ENCODE data around the gene ZNF618.

The ZNF618 gene

GRCh38 chr9:114048533-114049415 is 172.7 kb downstream of the ZNF618 start:
- no peak for DNase-seq

- no peak for DNase-seq
Measured at GRCh38 chr9:114049441-114050225, 173.5 kb downstream of the ZNF618 start.

DNA sequence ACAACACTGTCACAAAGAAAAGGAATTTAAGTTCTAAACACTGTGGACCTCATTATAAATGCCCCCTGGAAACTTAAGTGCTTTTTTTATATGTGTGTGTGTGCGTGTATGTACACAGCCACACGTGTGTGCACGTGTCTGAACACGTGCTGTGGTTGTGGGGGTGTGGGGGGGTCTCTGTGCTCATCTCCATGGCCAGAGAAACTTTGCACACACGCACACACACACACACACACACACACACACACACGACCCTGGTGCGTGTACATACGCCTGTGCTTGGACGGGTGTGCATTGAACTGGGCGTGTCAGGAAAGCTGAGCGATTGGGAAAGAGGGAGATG is 174.1 kb downstream of the ZNF618 start:
- no peak for DNase-seq

DNA sequence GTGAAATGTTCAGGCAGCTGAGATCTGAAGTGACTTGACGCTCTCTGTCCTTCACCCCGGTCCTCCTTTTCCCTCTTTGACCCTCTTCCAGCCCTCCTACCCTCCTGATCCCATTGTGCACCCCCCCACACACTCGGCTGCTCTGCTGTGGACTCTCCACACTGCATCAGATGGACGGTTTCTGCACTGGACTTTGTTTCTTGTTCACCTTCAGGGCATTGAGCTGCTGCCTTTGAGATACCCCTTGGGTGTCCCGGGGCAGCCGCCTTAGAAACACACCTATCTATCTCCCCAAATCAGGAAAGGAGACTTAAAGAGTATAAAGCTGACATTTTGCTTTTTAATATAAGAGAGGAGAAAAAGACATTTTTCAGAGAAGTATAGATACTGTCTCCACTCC is 174.5 kb downstream of the ZNF618 start:
- DNase-seq, result no peak

DNA sequence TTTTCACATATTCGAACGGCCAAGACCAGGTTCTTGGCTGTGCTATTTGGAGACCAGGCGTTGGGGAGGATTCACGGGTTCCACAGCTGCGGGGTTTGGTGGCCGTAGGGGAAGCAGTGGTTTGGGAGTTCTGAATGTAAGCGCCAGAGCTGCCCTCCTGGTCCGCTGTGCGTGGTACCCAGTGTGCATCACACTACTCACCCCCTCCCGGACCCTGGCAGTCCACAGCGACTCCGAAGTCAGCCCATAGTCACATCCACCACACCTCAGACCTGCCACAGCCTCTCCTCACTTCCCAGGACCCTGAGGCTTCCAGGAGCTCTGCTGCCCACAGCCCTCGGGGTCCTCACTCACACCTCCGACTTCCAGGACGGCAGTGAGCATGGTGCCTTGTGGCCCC is 175.2 kb downstream of the ZNF618 start:
- DNase-seq, result no peak

GRCh38 chr9:114051706-114052105 is 175.6 kb downstream of the ZNF618 start:
- no peak for DNase-seq

DNA sequence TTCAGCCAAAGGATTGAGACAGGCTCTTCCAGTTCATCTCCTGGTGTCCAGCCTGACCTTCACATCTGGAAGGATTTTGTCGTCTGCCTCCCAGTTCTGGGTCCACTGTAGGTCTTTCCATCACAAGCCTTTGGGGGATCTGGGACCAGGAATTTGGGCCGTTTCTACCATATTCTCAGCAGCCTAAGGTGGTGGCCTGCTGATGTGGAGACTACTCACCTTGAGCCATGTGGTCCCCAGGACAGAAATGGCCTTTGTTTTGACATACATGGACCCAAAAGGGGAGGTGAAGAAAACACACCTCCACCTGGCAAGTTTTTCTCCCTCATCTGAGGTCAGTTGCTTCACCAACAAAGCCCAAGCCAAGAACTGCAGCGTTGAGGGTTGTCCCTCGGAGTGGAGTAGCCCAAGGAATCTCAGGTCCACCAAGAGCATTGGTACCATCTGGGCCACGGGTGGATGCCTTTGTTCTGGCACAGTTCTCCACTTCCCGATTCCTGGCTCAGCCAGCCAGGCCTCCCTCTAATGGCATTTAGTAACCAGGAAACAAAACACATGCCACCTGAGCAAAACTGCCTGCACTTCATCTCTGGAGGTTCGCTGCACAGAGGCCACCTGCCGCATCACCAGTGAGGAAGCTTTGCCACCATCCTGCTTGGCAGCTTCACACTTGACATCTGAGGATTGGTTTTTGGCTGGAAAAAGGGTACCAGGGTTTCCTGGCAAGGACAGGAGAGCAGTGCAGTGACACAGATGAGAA is 177.3 kb downstream of the ZNF618 start:
- DNase-seq, result no peak

DNA sequence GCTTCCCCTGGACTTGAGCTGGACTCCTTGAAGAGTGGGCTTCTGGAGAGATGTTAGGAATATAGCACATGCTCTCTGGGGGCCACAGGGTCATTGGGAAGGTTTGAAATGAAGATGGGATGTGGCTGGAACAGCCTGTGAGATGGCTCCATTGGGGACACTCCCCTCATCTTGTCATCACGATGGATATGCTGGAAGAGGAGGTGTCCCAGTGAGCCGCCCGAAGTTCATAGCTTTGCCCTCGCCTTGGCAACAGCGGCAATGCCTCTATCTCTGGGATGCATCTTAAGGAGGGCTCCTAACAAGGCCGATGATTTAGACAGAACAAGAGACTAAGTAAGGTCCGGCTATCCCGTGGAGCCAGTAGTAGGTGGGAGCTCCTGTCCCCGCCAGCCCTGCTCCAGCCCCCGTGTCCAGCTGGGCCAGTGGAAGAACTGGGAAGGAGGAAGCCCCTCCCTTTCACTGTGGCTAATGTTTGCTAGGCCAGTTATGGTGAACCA is 178.1 kb downstream of the ZNF618 start:
- DNase-seq, result no peak

DNA sequence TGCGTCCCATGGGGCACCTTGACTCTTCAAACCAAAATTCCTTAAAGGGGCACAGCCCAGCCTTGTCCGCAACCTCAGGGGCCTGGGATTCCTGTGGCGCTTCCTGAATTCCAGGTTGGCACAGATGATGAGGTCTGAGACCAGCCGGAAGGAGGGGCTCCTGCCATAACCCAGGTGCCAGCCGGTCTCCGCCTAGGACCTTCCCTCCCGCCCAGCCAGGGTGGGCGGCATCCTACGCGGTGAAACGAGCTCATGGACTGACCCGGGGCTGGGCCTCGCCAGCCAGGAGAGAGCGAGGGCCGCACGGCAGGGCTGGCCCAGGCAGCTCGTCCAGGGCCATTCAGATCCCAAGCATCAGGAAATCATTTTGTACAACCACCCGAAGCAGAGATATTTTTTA is 179.0 kb downstream of the ZNF618 start:
- no peak for DNase-seq

- no peak for DNase-seq
Measured at GRCh38 chr9:114055894-114056293, 179.8 kb downstream of the ZNF618 start.

DNA sequence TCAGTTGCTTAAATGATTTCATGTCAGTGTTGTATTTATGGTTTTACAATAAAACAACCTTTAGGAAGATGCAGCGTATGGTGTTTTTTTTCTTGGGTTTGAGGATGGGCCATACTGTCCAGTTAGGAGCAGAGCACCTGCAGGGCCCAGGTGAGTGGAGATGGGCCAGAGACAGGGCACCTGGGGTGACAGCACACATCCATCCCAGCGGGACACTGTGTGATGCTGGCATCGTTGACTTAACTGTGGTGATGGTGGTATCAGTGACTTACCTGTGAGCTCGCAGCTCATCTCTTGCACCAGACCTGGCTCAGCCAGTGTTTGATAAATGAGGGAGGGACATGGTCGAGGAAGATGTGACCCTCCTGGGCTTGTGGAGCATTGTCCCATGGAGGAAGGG is 180.4 kb downstream of the ZNF618 start:
- DNase-seq, result no peak

DNA sequence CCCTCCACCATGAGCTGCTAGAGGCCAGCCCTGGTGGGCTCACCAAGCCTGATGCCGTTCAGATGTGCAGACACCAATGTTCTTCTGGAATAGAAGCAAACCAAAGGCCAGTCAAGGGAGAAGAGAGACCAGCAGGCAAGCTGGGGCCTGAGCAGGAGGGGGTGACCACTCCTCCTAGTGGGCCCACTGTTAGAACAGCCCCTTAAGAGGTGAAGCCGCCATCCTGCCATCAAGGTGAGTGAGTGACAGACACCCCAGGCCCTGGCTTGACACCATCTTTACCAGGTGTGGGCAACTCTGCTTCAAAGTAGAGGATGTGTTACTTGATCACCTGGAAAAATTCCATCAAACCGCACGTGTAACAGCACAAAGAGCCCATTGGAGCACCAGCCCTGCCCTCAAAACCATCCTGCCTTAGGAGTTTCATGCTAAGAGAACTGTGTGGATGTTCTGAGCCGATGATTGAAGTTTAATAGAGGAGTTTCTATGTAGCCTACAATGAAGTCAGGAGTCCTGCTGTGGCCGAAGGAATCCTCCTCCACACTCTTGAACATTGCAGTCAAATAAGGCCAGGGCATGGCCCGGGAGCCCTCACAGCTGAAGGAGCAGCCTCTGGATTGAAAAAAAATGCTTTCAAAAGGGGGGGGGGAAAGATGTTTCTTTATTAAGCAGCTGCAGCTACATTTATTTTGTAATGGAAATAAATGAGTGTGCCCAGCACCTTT is 181.2 kb downstream of the ZNF618 start:
- no peak for DNase-seq

GRCh38 chr9:114058688-114059046 is 182.6 kb downstream of the ZNF618 start:
- no peak for DNase-seq

GRCh38 chr9:114059047-114059803 is 183.1 kb downstream of the ZNF618 start:
- no peak for DNase-seq

DNA sequence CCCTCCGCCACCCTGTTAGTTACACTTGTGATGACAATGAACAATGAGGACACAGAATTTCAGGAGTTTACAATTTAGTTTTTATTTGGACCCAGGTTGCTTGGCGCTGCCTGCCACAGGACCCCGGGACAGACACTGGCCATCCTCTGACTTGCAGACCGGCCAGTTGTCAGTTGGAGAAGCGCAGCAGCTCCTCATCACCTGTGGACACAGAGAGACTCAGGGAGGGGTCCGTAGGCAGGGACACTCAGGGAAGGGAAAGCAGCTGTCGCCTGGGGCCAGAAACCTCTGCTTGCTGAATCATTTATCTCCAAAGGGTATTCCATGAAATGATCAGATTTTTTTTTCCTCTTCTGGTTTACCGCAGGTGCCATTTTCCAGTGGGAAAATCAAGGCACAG is 184.0 kb downstream of the ZNF618 start:
- no peak for DNase-seq

- DNase-seq, result no peak
Measured at GRCh38 chr9:114060711-114061110, 184.6 kb downstream of the ZNF618 start.

DNA sequence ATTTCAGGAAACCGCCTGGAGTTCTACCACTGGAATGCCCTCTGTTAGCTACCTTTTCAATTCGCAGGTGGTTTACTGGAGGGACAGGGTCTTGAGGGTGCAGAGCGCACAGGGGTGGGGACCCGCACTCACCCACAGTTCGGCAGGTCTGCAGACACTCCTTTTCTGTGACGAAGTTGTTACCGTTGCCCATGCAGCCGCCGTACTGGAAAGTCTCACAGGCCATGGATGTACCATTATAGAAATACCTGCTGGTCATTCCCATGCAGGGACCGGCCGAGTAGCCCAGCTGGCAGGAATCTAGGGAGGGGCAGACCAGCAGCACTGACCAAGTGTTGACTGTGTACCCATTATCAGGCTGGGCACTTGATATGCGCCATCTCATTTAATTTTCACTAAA is 185.2 kb downstream of the ZNF618 start:
- DNase-seq, result no peak

DNA sequence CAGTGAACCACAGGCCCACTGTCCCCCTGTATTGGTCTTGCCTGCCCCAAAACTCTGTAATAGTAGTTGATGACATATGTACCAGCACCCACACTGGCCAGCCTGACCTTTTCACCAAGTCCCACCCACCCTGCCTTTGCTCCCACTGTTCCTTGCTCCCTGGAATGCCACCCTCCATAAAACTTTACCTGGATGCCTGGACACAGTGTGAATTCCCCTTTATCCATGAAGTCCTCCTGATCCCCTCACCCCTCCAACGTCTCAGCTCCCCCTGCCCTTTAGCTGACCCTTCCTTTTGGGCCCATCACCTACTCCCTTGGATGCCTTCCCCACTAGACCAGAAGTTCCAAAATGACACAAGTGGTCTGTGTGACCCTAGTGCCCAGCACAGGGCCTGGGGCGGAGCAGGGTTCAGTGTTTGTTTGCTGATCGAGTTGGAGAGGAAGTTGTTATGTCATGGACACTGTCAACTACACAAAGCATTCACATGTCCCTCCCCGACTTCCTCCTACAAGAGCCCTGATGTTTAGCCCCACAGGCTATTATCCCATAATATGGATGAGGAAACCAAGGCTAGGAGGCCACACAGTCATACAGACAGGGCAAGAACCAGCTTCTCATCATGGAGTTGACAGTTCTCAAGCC is 185.8 kb downstream of the ZNF618 start:
- no peak for DNase-seq

GRCh38 chr9:114065304-114065703 is 189.2 kb downstream of the ZNF618 start:
- no peak for DNase-seq

GRCh38 chr9:114069476-114070187 is 193.5 kb downstream of the ZNF618 start:
- no peak for DNase-seq
